Measurements from ENCODE around the gene COX6B1.

Gene COX6B1

GRCh38 chr19:35695895-35696422 is 47.8 kb downstream of the COX6B1 start:
- DNase-seq, result no peak
- intact Hi-C loops (cut with DNase I), result no loop called here

- no peak for DNase-seq
- intact Hi-C loops (cut with DNase I), result no loop called here
Observed at GRCh38 chr19:35696835-35697234, 48.7 kb downstream of the COX6B1 start.

GRCh38 chr19:35702223-35703012 is 54.3 kb downstream of the COX6B1 start:
- DNase-seq, result peak; percentile 96 to 100 (median 99)
- intact Hi-C loops (cut with DNase I), result no loop called here

GRCh38 chr19:35703343-35703742 is 55.2 kb downstream of the COX6B1 start:
- DNase-seq, result peak in 1 of 42 donors; percentile 18
- intact Hi-C loops (cut with DNase I), result no loop called here

- intact Hi-C loops (cut with DNase I), result no loop called here
- DNase-seq, result peak in 9 of 42 donors; percentile 9 to 54 (median 29)
Observed at GRCh38 chr19:35704218-35704617, 56.1 kb downstream of the COX6B1 start, which contains the start of gene ZBTB32. TSS of gene ZBTB32 (plus strand) at chr19:35704558. CDS start at chr19:35714627, 10,069 bp downstream.

Measured in head of caudate nucleus (tissue), 42 donors.